Loucy (cell line): Measurements from ENCODE around the gene TLE2.
"Not testable (repeated sequence)": the region's sequence is repeated elsewhere in the genome, so short reads cannot be mapped to it uniquely, and the experiment has no call there.

Source experiments
- H2AFZ ChIP-seq: fragments of 200-600 bp; sonication (generic); 2 replicates; pipeline ENCODE4 v1.6.0; 2016; ENCODE audit warnings: antibody characterized with exemption, mild to moderate bottlenecking, low read length, moderate library complexity
- H3F3A ChIP-seq: fragments of 200-600 bp; 2 replicates; pipeline ENCODE4 v1.6.0; 2016; ENCODE audit warnings: antibody characterized with exemption, low read depth, mild to moderate bottlenecking
- H3K27me3 ChIP-seq: fragments of 200-600 bp; sonication (generic); 2 replicates; pipeline ENCODE4 v1.6.1; 2014; ENCODE audit warnings: low read length, mild to moderate bottlenecking; ENCODE audit not compliant: insufficient read depth, poor library complexity, severe bottlenecking
- H3K36me3 ChIP-seq: fragments of 200-600 bp; sonication (generic); 2 replicates; pipeline ENCODE4 v1.6.1; 2016; ENCODE audit warnings: low read length; ENCODE audit not compliant: insufficient read depth
- H3K4me1 ChIP-seq: fragments of 200-600 bp; sonication (generic); 2 replicates; pipeline ENCODE4 v1.5.1; 2014; ENCODE audit warnings: low read length, mild to moderate bottlenecking; ENCODE audit not compliant: insufficient read depth, poor library complexity, severe bottlenecking
- H3K4me2 ChIP-seq: fragments of 200-600 bp; sonication (generic); 2 replicates; pipeline ENCODE4 v1.6.0; 2014; ENCODE audit warnings: antibody characterized with exemption, low read length, low read depth, mild to moderate bottlenecking; ENCODE audit not compliant: poor library complexity, severe bottlenecking
- H3K4me3 ChIP-seq: fragments of 200-600 bp; sonication (generic); 2 replicates; pipeline ENCODE4 v1.5.1; 2014; ENCODE audit warnings: low read length, mild to moderate bottlenecking, mixed read lengths; ENCODE audit not compliant: poor library complexity, severe bottlenecking
- H3K79me2 ChIP-seq: fragments of 200-600 bp; sonication (generic); 2 replicates; pipeline ENCODE4 v1.6.1; 2014; ENCODE audit warnings: low read length; ENCODE audit not compliant: insufficient read depth
- H3K9ac ChIP-seq: fragments of 200-600 bp; sonication (generic); 2 replicates; pipeline ENCODE4 v1.6.0; 2014; ENCODE audit warnings: mild to moderate bottlenecking, low read depth, low read length, moderate library complexity; ENCODE audit not compliant: poor library complexity, severe bottlenecking
- H3K9me2 ChIP-seq: fragments of 200-600 bp; sonication (generic); replicated peaks from 2 replicates; pipeline ENCODE4 v1.6.1; 2016; ENCODE audit warnings: low read depth, low read length, mixed read lengths
- H3K9me3 ChIP-seq: fragments of 200-600 bp; sonication (generic); 2 replicates; pipeline ENCODE4 v1.6.1; 2014; ENCODE audit warnings: mild to moderate bottlenecking, antibody characterized with exemption, low read length, low read depth; ENCODE audit not compliant: insufficient read depth
- H4K20me1 ChIP-seq: fragments of 200-600 bp; sonication (generic); 2 replicates; pipeline ENCODE4 v1.6.0; 2014; ENCODE audit warnings: antibody characterized with exemption, low read length, mild to moderate bottlenecking; ENCODE audit not compliant: insufficient read depth, poor library complexity, severe bottlenecking
- EZH2phosphoT487 ChIP-seq: fragments of 200-600 bp; IDR thresholded peaks from 2 replicates; pipeline ENCODE4 v1.6.1; 2018; ENCODE audit warnings: antibody characterized with exemption, mild to moderate bottlenecking, moderate library complexity, borderline replicate concordance
- TF ChIP-seq, protein P1 (sequence below): fragments of 200-600 bp; sonication (generic); conservative IDR thresholded peaks from 2 replicates; pipeline ENCODE4 v1.5.1; 2014; ENCODE audit warnings: mild to moderate bottlenecking, antibody characterized with exemption, low read length

Gene TLE2

DNA sequence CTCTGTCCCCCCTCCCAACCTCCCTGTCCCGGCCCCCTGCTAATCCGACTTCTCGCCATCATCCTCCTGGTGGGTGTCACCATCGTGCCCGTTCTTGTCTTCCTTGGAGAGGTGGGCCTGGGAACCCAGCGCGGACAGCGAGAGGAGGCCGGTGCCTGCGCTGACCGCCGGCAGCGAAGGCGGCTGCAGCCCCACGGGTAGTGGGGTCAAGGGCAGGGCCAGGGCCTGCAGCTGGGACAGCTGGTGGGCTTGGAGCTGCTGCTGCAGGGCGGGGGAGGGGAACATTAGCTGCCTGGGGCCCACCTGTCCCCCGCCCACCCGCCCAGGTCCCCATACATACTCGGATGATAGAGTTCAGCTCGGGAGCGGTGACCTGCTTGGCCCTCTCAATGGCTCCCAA lies 24.7 kb upstream of the TLE2 start:
- H3K36me3 ChIP-seq, result peaks cover 50% of the 10 kb centered on the region; the same call in 1 of the 2 replicates
- no peaks in the 10 kb centered on the region; the same call in 1 of the 2 replicates for H3F3A ChIP-seq
- TF ChIP-seq EZH2phosphoT487, result no peak
- TF ChIP-seq, protein P1, sequence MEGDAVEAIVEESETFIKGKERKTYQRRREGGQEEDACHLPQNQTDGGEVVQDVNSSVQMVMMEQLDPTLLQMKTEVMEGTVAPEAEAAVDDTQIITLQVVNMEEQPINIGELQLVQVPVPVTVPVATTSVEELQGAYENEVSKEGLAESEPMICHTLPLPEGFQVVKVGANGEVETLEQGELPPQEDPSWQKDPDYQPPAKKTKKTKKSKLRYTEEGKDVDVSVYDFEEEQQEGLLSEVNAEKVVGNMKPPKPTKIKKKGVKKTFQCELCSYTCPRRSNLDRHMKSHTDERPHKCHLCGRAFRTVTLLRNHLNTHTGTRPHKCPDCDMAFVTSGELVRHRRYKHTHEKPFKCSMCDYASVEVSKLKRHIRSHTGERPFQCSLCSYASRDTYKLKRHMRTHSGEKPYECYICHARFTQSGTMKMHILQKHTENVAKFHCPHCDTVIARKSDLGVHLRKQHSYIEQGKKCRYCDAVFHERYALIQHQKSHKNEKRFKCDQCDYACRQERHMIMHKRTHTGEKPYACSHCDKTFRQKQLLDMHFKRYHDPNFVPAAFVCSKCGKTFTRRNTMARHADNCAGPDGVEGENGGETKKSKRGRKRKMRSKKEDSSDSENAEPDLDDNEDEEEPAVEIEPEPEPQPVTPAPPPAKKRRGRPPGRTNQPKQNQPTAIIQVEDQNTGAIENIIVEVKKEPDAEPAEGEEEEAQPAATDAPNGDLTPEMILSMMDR, result no peak
- H3K9me2 ChIP-seq, result no peaks in the 10 kb centered on the region
- H2AFZ ChIP-seq, result no peak overlapping the region
- H3K79me2 ChIP-seq, result peaks cover 26% of the 10 kb centered on the region
- no peaks in the 10 kb centered on the region for H3K4me1 ChIP-seq
- H4K20me1 ChIP-seq, result peaks cover 41% of the 10 kb centered on the region
- H3K9ac ChIP-seq, result no peak overlapping the region
- no peaks in the 10 kb centered on the region for H3K27me3 ChIP-seq
- H3K4me3 ChIP-seq, result no peak overlapping the region
- H3K4me2 ChIP-seq, result no peak overlapping the region
- H3K9me3 ChIP-seq, result no peaks in the 10 kb centered on the region

DNA sequence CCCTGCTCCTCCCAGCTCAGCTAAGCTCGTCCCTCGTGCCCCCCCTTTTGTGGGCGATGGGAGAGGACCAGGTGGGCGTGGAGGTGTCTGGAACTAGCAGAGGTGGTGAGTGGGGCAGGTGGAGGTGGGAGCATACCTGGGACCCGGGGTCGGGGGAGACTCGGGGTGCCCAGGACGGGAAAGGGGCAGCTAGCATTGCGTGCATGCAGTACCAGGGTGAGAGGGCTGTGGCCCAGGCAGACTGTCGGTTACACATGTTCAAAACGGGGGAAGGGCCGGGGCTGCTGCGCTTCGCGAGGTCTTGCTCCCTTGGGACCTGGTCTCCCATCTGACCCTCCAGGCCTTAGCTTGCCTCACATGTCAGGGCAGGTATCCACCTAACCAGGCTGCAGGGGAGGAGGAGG lies 24.1 kb upstream of the TLE2 start:
- Histone ChIP-seq H2AFZ (no peak overlapping the region), H3K36me3 (peaks cover 44% of the 10 kb centered on the region; the same call in 1 of the 2 replicates), H3K4me2 (no peak overlapping the region), H3K27me3 (no peaks in the 10 kb centered on the region), H3F3A (no peaks in the 10 kb centered on the region; the same call in 1 of the 2 replicates), H3K9me3 (no peaks in the 10 kb centered on the region), H4K20me1 (peaks cover 35% of the 10 kb centered on the region), H3K9ac (no peak overlapping the region), H3K9me2 (no peaks in the 10 kb centered on the region), H3K4me1 (no peaks in the 10 kb centered on the region), H3K79me2 (peaks cover 21% of the 10 kb centered on the region; the same call in 1 of the 2 replicates), H3K4me3 (no peak overlapping the region)
- TF ChIP-seq EZH2phosphoT487, result no peak
- TF ChIP-seq, protein P1, result no peak

DNA sequence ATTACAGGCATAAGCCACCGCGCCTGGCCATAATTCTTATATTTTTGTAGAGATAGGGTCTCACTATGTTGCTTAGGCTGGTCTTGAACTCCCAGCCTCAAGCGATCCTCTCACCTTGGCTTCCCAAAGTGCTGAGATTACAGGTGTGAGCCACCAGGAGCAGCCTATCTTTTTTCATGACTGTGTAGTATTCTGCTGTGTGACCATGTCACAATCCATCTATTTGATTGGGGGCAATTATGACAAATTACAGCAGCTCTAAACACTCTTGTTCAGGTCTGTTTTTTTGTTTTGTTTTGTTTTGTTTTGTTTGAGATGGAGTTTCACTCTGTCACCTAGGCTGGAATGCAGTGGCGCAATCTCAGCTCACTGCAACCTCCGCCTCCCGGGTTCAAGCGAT lies 20.9 kb upstream of the TLE2 start:
- H2AFZ ChIP-seq, H3K79me2 ChIP-seq, H3K9me2 ChIP-seq, H3K9me3 ChIP-seq, H3K4me3 ChIP-seq, H3K4me2 ChIP-seq, H3K4me1 ChIP-seq, H3F3A ChIP-seq, H4K20me1 ChIP-seq, H3K27me3 ChIP-seq, H3K9ac ChIP-seq: not testable (repeated sequence)
- peaks cover 18% of the 10 kb centered on the region; the same call in 1 of the 2 replicates for H3K36me3 ChIP-seq

DNA sequence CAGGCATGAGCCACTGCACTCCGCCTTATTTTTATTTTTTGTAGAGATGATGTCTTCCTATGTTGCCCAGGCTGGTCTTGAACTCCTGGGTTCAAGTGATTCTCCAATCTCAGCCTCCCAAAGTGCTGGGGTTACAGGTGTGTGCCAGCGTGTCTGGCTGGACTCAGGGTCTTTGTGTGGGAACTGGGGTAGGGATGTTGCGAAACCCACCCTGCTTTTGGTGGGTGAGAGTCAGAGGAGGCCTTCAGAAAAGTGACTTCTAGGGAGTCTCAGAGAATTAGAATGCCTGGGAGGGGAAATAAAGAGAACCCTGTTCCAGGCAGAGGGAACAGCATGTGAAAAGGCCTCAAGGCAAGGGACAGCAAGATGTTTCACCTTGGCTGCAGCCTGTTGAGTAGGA lies 20.0 kb upstream of the TLE2 start:
- H3K4me1 ChIP-seq, result peaks cover 5% of the 10 kb centered on the region
- H3K27me3 ChIP-seq, result no peaks in the 10 kb centered on the region
- H3K9ac ChIP-seq, result no peak overlapping the region
- no peak for TF ChIP-seq EZH2phosphoT487
- no peak overlapping the region for H2AFZ ChIP-seq
- no peaks in the 10 kb centered on the region for H3K9me2 ChIP-seq
- no peak overlapping the region for H3K4me3 ChIP-seq
- no peaks in the 10 kb centered on the region for H4K20me1 ChIP-seq
- no peaks in the 10 kb centered on the region; the same call in 1 of the 2 replicates for H3F3A ChIP-seq
- H3K9me3 ChIP-seq, result no peaks in the 10 kb centered on the region
- H3K4me2 ChIP-seq, result no peak overlapping the region
- H3K79me2 ChIP-seq, result no peaks in the 10 kb centered on the region
- peaks cover 9% of the 10 kb centered on the region; the same call in 1 of the 2 replicates for H3K36me3 ChIP-seq
